HG03097 (cell line): ENCODE results near the gene BAZ2A.
A peak's percentile ranks its signal among the peaks of the same experiment; 100 is the strongest.
"Not testable (repeated sequence)": the region's sequence is repeated elsewhere in the genome, so short reads cannot be mapped to it uniquely, and the experiment has no call there.

Experiments used
- ATAC-seq: cut with Tn5 transposase; IDR thresholded peaks from one replicate; pipeline ENCODE4 v1.9.1; 2021; ENCODE audit not compliant: unreplicated experiment, low FRiP score

BAZ2A gene

GRCh38 chr12:56630180-56630632 lies at the start of gene BAZ2A:
BAZ2A (minus strand) TSS chr12:56630326; CDS start chr12:56617530, 12,796 bp downstream.
- ATAC-seq, result peak; percentile 49

- no peak for ATAC-seq
Measured at GRCh38 chr12:56678852-56679251, 48.7 kb upstream of the BAZ2A start.

- peak; percentile 52 for ATAC-seq
Measured at GRCh38 chr12:56677680-56678079, 47.6 kb upstream of the BAZ2A start.

GRCh38 chr12:56676851-56677580 lies 46.9 kb upstream of the BAZ2A start:
- no peak for ATAC-seq

- ATAC-seq, result no peak
Measured at GRCh38 chr12:56671608-56672007, 41.5 kb upstream of the BAZ2A start.

GRCh38 chr12:56670836-56671235 lies 40.7 kb upstream of the BAZ2A start:
- no peak for ATAC-seq

- no peak for ATAC-seq
Measured at GRCh38 chr12:56668197-56668457, 38.0 kb upstream of the BAZ2A start.

- no peak for ATAC-seq
Measured at GRCh38 chr12:56661979-56662638, 32.0 kb upstream of the BAZ2A start.

GRCh38 chr12:56661560-56661959 lies 31.4 kb upstream of the BAZ2A start:
- no peak for ATAC-seq

GRCh38 chr12:56658921-56659320 lies 28.8 kb upstream of the BAZ2A start:
- ATAC-seq, result no peak

- ATAC-seq, result no peak
Measured at GRCh38 chr12:56657416-56658379, 27.6 kb upstream of the BAZ2A start.

- ATAC-seq, result not testable (repeated sequence)
Measured at GRCh38 chr12:56653781-56654180, 23.7 kb upstream of the BAZ2A start.

GRCh38 chr12:56648023-56648422 lies 17.9 kb upstream of the BAZ2A start:
- not testable (repeated sequence) for ATAC-seq

GRCh38 chr12:56645717-56646446 lies 15.8 kb upstream of the BAZ2A start, which contains the start of gene ATP5F1B:
ATP5F1B (minus strand) TSS chr12:56645984; CDS start chr12:56645963, 21 bp downstream.
- peak; percentile 98 for ATAC-seq

- ATAC-seq, result no peak
Measured at GRCh38 chr12:56645201-56645716, 15.1 kb upstream of the BAZ2A start.

GRCh38 chr12:56644654-56645053 lies 14.5 kb upstream of the BAZ2A start:
- ATAC-seq, result no peak

GRCh38 chr12:56641219-56641618 lies 11.1 kb upstream of the BAZ2A start:
- no peak for ATAC-seq

- ATAC-seq, result no peak
Measured at GRCh38 chr12:56637621-56638020, 7.5 kb upstream of the BAZ2A start.

- ATAC-seq, result peak; percentile 45
Measured at GRCh38 chr12:56636675-56637540, 6.8 kb upstream of the BAZ2A start.
